Left forelimb (tissue), 1 donor: ENCODE data around the gene TUBA1B.
A peak's percentile ranks its signal among the peaks of the same experiment; 100 is the strongest.

ENCODE experiments used
- DNase-seq: peaks from one replicate; pipeline ENCODE4 v3.0.0-alpha.2; 2018; ENCODE audit warnings: low spot score

Gene TUBA1B

GRCh38 chr12:49126852-49127763, 4.1 kb downstream of the TUBA1B start:
- no peak for DNase-seq

- no peak for DNase-seq
Measured at GRCh38 chr12:49121047-49121696, 10.0 kb downstream of the TUBA1B start.

GRCh38 chr12:49111206-49111605, 20.0 kb downstream of the TUBA1B start:
- DNase-seq = no peak

GRCh38 chr12:49110464-49111155, 20.6 kb downstream of the TUBA1B start, which contains the start of gene LMBR1L:
Gene LMBR1L (minus strand): TSS chr12:49110847. CDS start chr12:49110555, 292 bp downstream.
- peak; percentile 94 for DNase-seq

- no peak for DNase-seq
Measured at GRCh38 chr12:49109641-49110463, 21.3 kb downstream of the TUBA1B start.

GRCh38 chr12:49108958-49109404, 22.2 kb downstream of the TUBA1B start:
- no peak for DNase-seq

GRCh38 chr12:49105504-49106084, 25.6 kb downstream of the TUBA1B start:
- DNase-seq = no peak

GRCh38 chr12:49104822-49105221, 26.4 kb downstream of the TUBA1B start:
- no peak for DNase-seq

- DNase-seq = no peak
Measured at GRCh38 chr12:49100380-49100779, 30.8 kb downstream of the TUBA1B start.

GRCh38 chr12:49098703-49099102, 32.5 kb downstream of the TUBA1B start:
- no peak for DNase-seq

- DNase-seq = no peak
Measured at GRCh38 chr12:49098035-49098451, 33.2 kb downstream of the TUBA1B start.

GRCh38 chr12:49097381-49097780, 33.8 kb downstream of the TUBA1B start:
- DNase-seq = no peak

- no peak for DNase-seq
Measured at GRCh38 chr12:49094975-49095365, 36.2 kb downstream of the TUBA1B start.

GRCh38 chr12:49094160-49094974, 36.8 kb downstream of the TUBA1B start, which contains the start of gene DHH:
Gene DHH (minus strand): TSS chr12:49094801. CDS start chr12:49094512, 289 bp downstream.
- no peak for DNase-seq

GRCh38 chr12:49093792-49094159, 37.4 kb downstream of the TUBA1B start:
- DNase-seq = no peak

- no peak for DNase-seq
Measured at GRCh38 chr12:49092816-49093406, 38.3 kb downstream of the TUBA1B start.

- no peak for DNase-seq
Measured at GRCh38 chr12:49092086-49092815, 38.9 kb downstream of the TUBA1B start.

GRCh38 chr12:49091836-49092085, 39.4 kb downstream of the TUBA1B start:
- no peak for DNase-seq

GRCh38 chr12:49091056-49091835, 39.9 kb downstream of the TUBA1B start:
- DNase-seq = no peak
